Measurements from ENCODE around the gene FAM181A.

GRCh38 chr14:93928184-93929047 is 1.3 kb downstream of the FAM181A start:
- TF ChIP-seq CTCF (IDR thresholded peaks at IDR 0.05) (no peak), EZH2 (IDR thresholded peaks at IDR 0.05) (no peak), EZH2phosphoT487 (IDR thresholded peaks at IDR 0.05) (no peak)
